Peyer's patch (tissue), 4 donors: ENCODE results near the gene BRICD5. TPM values are rescaled to one million over a fixed set of nuclear protein-coding genes. Genes with fewer than 3 reads are reported as not detected.
"Not testable (repeated sequence)": the region's sequence is repeated elsewhere in the genome, so short reads cannot be mapped to it uniquely, and the experiment has no call there.

ENCODE experiments used
- DNase-seq, 3 donors: peaks; one replicate each; pipeline ENCODE4 v3.0.0-alpha.2; 2017 to 2019
- H3K27ac ChIP-seq, 4 donors: fragments of 200-600 bp; sonication (generic); one replicate each; pipeline ENCODE4 v1.5.1; 2016 to 2019
- H3K27me3 ChIP-seq, 2 donors: fragments of 200-600 bp; sonication (generic); one replicate each; pipeline ENCODE4 v1.5.1; 2019
- H3K36me3 ChIP-seq, 3 donors: fragments of 200-600 bp; sonication (generic); one replicate each; pipeline ENCODE4 v1.5.1; 2016 to 2019
- H3K4me1 ChIP-seq, 4 donors: fragments of 200-600 bp; sonication (generic); one replicate each; pipeline ENCODE4 v1.5.1; 2016 to 2019
- H3K4me3 ChIP-seq, 4 donors: fragments of 200-600 bp; sonication (generic); 1 replicate in 3 of 4; 2 replicates in 1 of 4; pipeline ENCODE4 v1.5.1; 2016 to 2019; ENCODE audit warnings: mild to moderate bottlenecking in 1 of 4
- H3K9me3 ChIP-seq, 4 donors: fragments of 200-600 bp; sonication (generic); one replicate each; pipeline ENCODE4 v1.5.1; 2016 to 2019; ENCODE audit warnings: mild to moderate bottlenecking in 1 of 4
- POLR2A ChIP-seq, 2 donors: fragments of 450-650 bp; IDR thresholded peaks; one replicate each; pipeline ENCODE4 v1.5.1; 2017; ENCODE audit warnings: antibody characterized with exemption in 2 of 2, mild to moderate bottlenecking in 2 of 2, moderate library complexity in 2 of 2
- total RNA-seq, 4 donors: library from RNA; depleted of rRNA; stranded (reverse); fragments of >200 nt; gene quantifications; one replicate each; pipeline ENCODE4 v1.1.0, GENCODE V29; 2016
- TF ChIP-seq, protein P1 (sequence below), 6 experiments: fragments of 450-650 bp in 4 of 6; fragments of 200-600 bp in 2 of 6; sonication (generic) in 1 of 6; IDR thresholded peaks; one replicate each; pipeline ENCODE4 v1.5.1; 2017 to 2019; ENCODE audit warnings: antibody characterized with exemption in 6 of 6, mild to moderate bottlenecking in 3 of 6, moderate library complexity in 1 of 6

The BRICD5 gene
- 10 to 100 TPM; 13.3 to 44.6 (median 19.8) TPM for total RNA-seq

GRCh38 chr16:2210386-2211365 lies at the start of gene BRICD5:
Gene BRICD5, minus strand, starts transcription at chr16:2210863. Its CDS starts 30 bp downstream, at chr16:2210833.
- Histone ChIP-seq H3K27me3 (no peaks in the 10 kb centered on the region), H3K4me1 (peaks cover 0 to 33% (median 9%) of the 10 kb centered on the region in 4 donors), H3K9me3 (no peaks in the 10 kb centered on the region), H3K27ac (peak within 1 kb of the TSS in 1 of 4 donors; percentile 87), H3K36me3 (peaks cover 0 to 36% (median 0%) of the 10 kb centered on the region in 3 donors), H3K4me3 (no peak within 1 kb of the TSS)
- TF ChIP-seq, protein P1, sequence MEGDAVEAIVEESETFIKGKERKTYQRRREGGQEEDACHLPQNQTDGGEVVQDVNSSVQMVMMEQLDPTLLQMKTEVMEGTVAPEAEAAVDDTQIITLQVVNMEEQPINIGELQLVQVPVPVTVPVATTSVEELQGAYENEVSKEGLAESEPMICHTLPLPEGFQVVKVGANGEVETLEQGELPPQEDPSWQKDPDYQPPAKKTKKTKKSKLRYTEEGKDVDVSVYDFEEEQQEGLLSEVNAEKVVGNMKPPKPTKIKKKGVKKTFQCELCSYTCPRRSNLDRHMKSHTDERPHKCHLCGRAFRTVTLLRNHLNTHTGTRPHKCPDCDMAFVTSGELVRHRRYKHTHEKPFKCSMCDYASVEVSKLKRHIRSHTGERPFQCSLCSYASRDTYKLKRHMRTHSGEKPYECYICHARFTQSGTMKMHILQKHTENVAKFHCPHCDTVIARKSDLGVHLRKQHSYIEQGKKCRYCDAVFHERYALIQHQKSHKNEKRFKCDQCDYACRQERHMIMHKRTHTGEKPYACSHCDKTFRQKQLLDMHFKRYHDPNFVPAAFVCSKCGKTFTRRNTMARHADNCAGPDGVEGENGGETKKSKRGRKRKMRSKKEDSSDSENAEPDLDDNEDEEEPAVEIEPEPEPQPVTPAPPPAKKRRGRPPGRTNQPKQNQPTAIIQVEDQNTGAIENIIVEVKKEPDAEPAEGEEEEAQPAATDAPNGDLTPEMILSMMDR (IDR thresholded peaks at IDR 0.05), result no peak
- TF ChIP-seq POLR2A (IDR thresholded peaks at IDR 0.05), result no peak
- no peak for DNase-seq

DNA sequence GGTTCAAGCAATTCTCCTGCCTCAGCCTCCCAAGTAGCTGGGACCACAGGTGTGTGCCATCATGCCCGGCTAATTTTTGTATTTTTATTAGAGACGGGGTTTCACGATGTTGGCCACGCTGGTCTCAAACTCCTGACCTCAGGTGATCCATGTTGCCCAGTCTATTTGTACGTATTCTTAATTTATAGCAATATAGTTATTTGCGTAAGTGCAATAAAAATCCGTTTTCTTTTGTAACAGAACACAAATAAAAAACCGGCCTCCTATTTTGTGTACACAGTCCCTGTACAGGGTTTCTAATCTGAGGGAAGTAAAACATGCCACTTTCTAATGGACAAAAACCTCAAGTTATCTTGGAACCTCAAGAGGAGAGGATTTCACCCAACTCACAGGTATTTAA lies 49.6 kb upstream of the BRICD5 start:
- Histone ChIP-seq H3K36me3 (peaks cover 0 to 92% (median 0%) of the 10 kb centered on the region in 3 donors), H3K27me3 (no peaks in the 10 kb centered on the region), H3K9me3 (no peaks in the 10 kb centered on the region), H3K4me3 (no peak overlapping the region), H3K4me1 (peaks cover 0 to under 1% (median 0%) of the 10 kb centered on the region in 4 donors), H3K27ac (no peak overlapping the region)
- no peak for TF ChIP-seq POLR2A (IDR thresholded peaks at IDR 0.05)
- TF ChIP-seq, protein P1 (IDR thresholded peaks at IDR 0.05), result no peak
- DNase-seq, result no peak

GRCh38 chr16:2258530-2258929 lies 47.9 kb upstream of the BRICD5 start:
- H3K4me3 ChIP-seq, H3K27me3 ChIP-seq, DNase-seq, H3K4me1 ChIP-seq, H3K27ac ChIP-seq, H3K9me3 ChIP-seq: not testable (repeated sequence)
- peaks cover 0 to 100% (median 0%) of the 10 kb centered on the region in 3 donors for H3K36me3 ChIP-seq

- H3K9me3 ChIP-seq, result no peaks in the 10 kb centered on the region
- H3K4me3 ChIP-seq, result no peak overlapping the region
- H3K27ac ChIP-seq, result no peak overlapping the region
- peaks cover 0 to 100% (median 0%) of the 10 kb centered on the region in 3 donors for H3K36me3 ChIP-seq
- no peaks in the 10 kb centered on the region for H3K27me3 ChIP-seq
- TF ChIP-seq POLR2A (IDR thresholded peaks at IDR 0.05), result no peak
- TF ChIP-seq, protein P1 (IDR thresholded peaks at IDR 0.05), result no peak
- no peak for DNase-seq
- H3K4me1 ChIP-seq, result no peaks in the 10 kb centered on the region
Observed at GRCh38 chr16:2257726-2258125, 47.1 kb upstream of the BRICD5 start.

DNA sequence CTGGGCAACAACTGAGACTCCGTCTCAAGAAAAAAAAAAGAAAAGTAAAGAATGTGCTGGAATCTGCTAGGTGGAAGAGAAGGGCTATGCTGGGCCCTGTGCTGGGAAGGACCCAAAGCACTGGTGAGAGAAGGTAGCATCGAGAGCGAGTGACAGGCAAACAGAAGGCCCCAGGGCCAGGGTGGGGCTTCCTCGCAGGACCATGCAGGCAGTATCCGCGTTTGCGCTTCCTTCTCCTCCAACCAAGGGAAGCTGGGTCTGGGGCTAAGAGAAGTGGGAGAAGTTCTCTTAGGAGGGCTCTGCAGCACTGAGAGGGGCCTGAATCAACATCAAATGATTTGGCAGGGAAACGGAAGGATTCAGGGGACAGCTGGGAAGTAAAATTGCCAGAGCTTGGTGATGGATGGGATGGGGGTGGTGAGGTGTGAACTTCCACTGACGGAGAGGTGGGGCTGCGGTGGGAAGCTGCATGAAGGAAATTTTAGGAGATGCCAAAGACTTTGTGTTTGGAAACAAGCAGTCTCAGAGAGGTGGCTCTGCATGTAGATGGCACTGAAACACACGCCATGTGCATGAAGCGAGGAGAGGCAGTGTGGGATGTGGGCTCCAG lies 46.0 kb upstream of the BRICD5 start:
- DNase-seq, result no peak
- Histone ChIP-seq H3K9me3 (no peaks in the 10 kb centered on the region), H3K4me3 (no peak overlapping the region), H3K4me1 (peaks cover 0 to 7% (median 5%) of the 10 kb centered on the region in 4 donors), H3K36me3 (peaks cover 0 to 90% (median 0%) of the 10 kb centered on the region in 3 donors), H3K27ac (no peak overlapping the region), H3K27me3 (no peaks in the 10 kb centered on the region)
- TF ChIP-seq, protein P1 (IDR thresholded peaks at IDR 0.05), result no peak
- no peak for TF ChIP-seq POLR2A (IDR thresholded peaks at IDR 0.05)

DNA sequence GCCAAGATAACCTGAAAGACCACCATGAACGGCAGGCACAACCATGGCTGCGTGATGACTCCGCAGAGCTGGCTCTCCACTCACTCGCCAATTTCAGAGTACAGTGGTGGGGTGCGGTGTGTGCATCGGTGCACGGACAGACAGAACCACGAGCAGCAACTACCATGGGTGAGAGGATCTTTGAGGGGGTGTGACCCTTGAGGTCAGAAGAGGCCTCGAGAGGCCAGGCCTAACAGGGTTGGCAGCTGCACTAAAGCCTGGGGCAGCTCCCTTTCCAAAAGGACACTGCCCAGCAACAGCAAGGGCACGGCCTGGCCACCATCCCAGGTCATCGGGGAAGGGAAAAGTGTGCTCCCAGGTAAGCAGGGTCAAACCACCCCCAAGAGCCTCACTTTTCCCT lies 42.6 kb upstream of the BRICD5 start:
- H3K4me1 ChIP-seq, result peaks cover 0 to 17% (median 11%) of the 10 kb centered on the region in 4 donors
- no peaks in the 10 kb centered on the region for H3K27me3 ChIP-seq
- no peak overlapping the region for H3K4me3 ChIP-seq
- H3K36me3 ChIP-seq, result peaks cover 0 to 67% (median 0%) of the 10 kb centered on the region in 3 donors
- TF ChIP-seq, protein P1 (IDR thresholded peaks at IDR 0.05), result no peak
- TF ChIP-seq POLR2A (IDR thresholded peaks at IDR 0.05), result no peak
- peak overlapping the region in 1 of 4 donors; percentile 90 for H3K27ac ChIP-seq
- H3K9me3 ChIP-seq, result no peaks in the 10 kb centered on the region
- peak in 1 of 3 donors; percentile 49 for DNase-seq
